GM12878 (cell line): ENCODE data around the gene POU3F4. TPM values are rescaled to one million over a fixed set of nuclear protein-coding genes. Genes with fewer than 3 reads are reported as not detected.

Experiments
- ATAC-seq: fragments of 200-7000 bp; cut with Tn5 transposase; 3 replicates; pipeline ENCODE4 v1.9.1; 2020; ENCODE audit warnings: mild to moderate bottlenecking, moderate library complexity
- BruUV-seq: library from RNA; stranded (reverse); fragments of 400-500 nt; replicated peaks from 2 replicates; lab custom pipeline; 2021; lab: Mats Ljungman, UMichigan
- CTCF ChIA-PET: fragments of 300-600 bp; sonication (Branson Sonifier 250); formaldehyde crosslinking; extraction: SDS; loops from one replicate; lab custom pipeline; 2021; ENCODE audit warnings: inconsistent platforms; lab: Yijun Ruan, JAX
- POLR2A ChIA-PET: fragments of 350-600 bp; formaldehyde crosslinking; extraction: SDS; loops from one replicate; lab custom pipeline; 2021; ENCODE audit warnings: inconsistent platforms; lab: Charles Lee
- RAD21 ChIA-PET: fragments of 300-600 bp; sonication (Branson Sonifier 250); formaldehyde crosslinking; loops from one replicate; lab custom pipeline; 2023; ENCODE audit warnings: antibody characterized with exemption; ENCODE audit not compliant: unreplicated experiment; lab: Charles Lee
- SMC1A ChIA-PET: fragments of 300-600 bp; sonication (Branson Sonifier 250); formaldehyde crosslinking; loops from one replicate; lab custom pipeline; 2023; ENCODE audit not compliant: unreplicated experiment, uncharacterized antibody; lab: Charles Lee
- DNase-seq: peaks from one replicate; pipeline ENCODE4 v3.0.0-alpha.2; 2011; ENCODE audit warnings: low read depth, low spot score
- FAIRE-seq: peaks from 3 replicates; lab custom pipeline; 2011; peaks lifted over from hg19 to GRCh38; lab: Jason Lieb, UNC
- H2AFZ ChIP-seq: 2 replicates; pipeline ENCODE4 v1.6.0; 2011; ENCODE audit warnings: low read depth, low read length, control low read depth; ENCODE audit not compliant: control insufficient read depth
- H3K27ac ChIP-seq: 2 replicates; pipeline ENCODE4 v1.5.1; 2011; ENCODE audit warnings: control low read depth; ENCODE audit not compliant: control insufficient read depth, insufficient read depth
- H3K27me3 ChIP-seq, 2 experiments: replicated peaks in 1 of 2; 2 replicates each; pipeline versions ENCODE4 v1.6.0 to v1.6.1; 2011; ENCODE audit warnings: low read length in 1 of 2; ENCODE audit not compliant: control insufficient read depth in 2 of 2, insufficient read depth in 2 of 2
- H3K36me3 ChIP-seq, 2 experiments: 2 replicates each; pipeline ENCODE4 v1.5.1; 2011; ENCODE audit warnings: low read length in 1 of 2; ENCODE audit not compliant: control insufficient read depth in 2 of 2, insufficient read depth in 2 of 2
- H3K4me1 ChIP-seq: 2 replicates; pipeline ENCODE4 v1.6.1; 2011; ENCODE audit warnings: mild to moderate bottlenecking, low read length, moderate library complexity, mixed read lengths; ENCODE audit not compliant: control insufficient read depth, insufficient read depth
- H3K4me2 ChIP-seq: 2 replicates; pipeline ENCODE4 v1.6.0; 2011; ENCODE audit warnings: control low read depth; ENCODE audit not compliant: control insufficient read depth, insufficient read depth
- H3K4me3 ChIP-seq: fragments of 200-600 bp; sonication (generic); 2 replicates; pipeline ENCODE4 v1.5.1; 2016
- H3K79me2 ChIP-seq: 2 replicates; pipeline ENCODE4 v1.6.0; 2011; ENCODE audit warnings: low read length; ENCODE audit not compliant: control insufficient read depth, insufficient read depth
- H3K9ac ChIP-seq: 2 replicates; pipeline ENCODE4 v1.8.0; 2011; ENCODE audit warnings: low read length, control low read depth, mixed read lengths; ENCODE audit not compliant: control insufficient read depth, insufficient read depth
- H3K9me3 ChIP-seq: replicated peaks from 3 replicates; pipeline ENCODE4 v1.5.1; 2011; ENCODE audit warnings: mild to moderate bottlenecking, low read length; ENCODE audit not compliant: control insufficient read depth, insufficient read depth
- H4K20me1 ChIP-seq: 2 replicates; pipeline ENCODE4 v1.6.0; 2011; ENCODE audit not compliant: control insufficient read depth, insufficient read depth
- E4F1 ChIP-seq: fragments of 450-650 bp; IDR thresholded peaks from 2 replicates; pipeline ENCODE4 v1.6.1; 2018; ENCODE audit warnings: borderline replicate concordance, mild to moderate bottlenecking; ENCODE audit not compliant: partially characterized antibody
- HCFC1 ChIP-seq: fragments of 150-350 bp; IDR thresholded peaks from 2 replicates; pipeline ENCODE4 v1.6.1; 2014; ENCODE audit warnings: low read length
- IKZF1 ChIP-seq: fragments of 450-650 bp; conservative IDR thresholded peaks from 2 replicates; pipeline ENCODE4 v1.6.1; 2017; ENCODE audit warnings: antibody characterized with exemption, mild to moderate bottlenecking
- NBN ChIP-seq: fragments of 450-650 bp; IDR thresholded peaks from 2 replicates; pipeline ENCODE4 v1.6.1; 2016
- NR2F1 ChIP-seq: fragments of 450-650 bp; conservative IDR thresholded peaks from 2 replicates; pipeline ENCODE4 v1.6.1; 2017; ENCODE audit warnings: mild to moderate bottlenecking
- POLR2AphosphoS5 ChIP-seq: IDR thresholded peaks from 2 replicates; pipeline ENCODE4 v1.6.1; 2011; ENCODE audit warnings: mild to moderate bottlenecking, low read length, inconsistent platforms
- SIX5 ChIP-seq: IDR thresholded peaks from 2 replicates; pipeline ENCODE4 v1.6.1; 2011; ENCODE audit warnings: mild to moderate bottlenecking, low read depth, low read length, moderate library complexity; ENCODE audit not compliant: severe bottlenecking
- ZBTB11 ChIP-seq: fragments of 450-650 bp; formaldehyde crosslinking; IDR thresholded peaks from 2 replicates; pipeline ENCODE4 v1.5.0; 2022; ENCODE audit warnings: mild to moderate bottlenecking, missing genetic modification characterization
- WGBS: methylation state at CpG from one replicate; pipeline ENCODE4 v1.1.6; 2016; ENCODE audit warnings: low lambda C conversion rate; ENCODE audit not compliant: insufficient replicate concordance, insufficient coverage; ENCODE audit errors: missing lambda C conversion rate; 5-methylcytosine and 5-hydroxymethylcytosine counted together
- in situ Hi-C: fragments of 300-500 bp; cut with MboI; formaldehyde crosslinking; loops from 9 replicates; pipeline ENCODE4 v1.14.3; 2018; ENCODE audit warnings: mixed read lengths
- intact Hi-C: fragments of 100-400 bp; cut with micrococcal nuclease; formaldehyde crosslinking; loops from one replicate; pipeline ENCODE4 v1.14.2; 2022; ENCODE audit not compliant: unreplicated experiment
- polyA plus RNA-seq, 11 experiments: library from polyadenylated mRNA; depleted of rRNA in 4 of 11; unstranded in 6 of 11; stranded (reverse) in 5 of 11; fragments of >200 nt; fragmentation: Nextera tagmentation in 4 of 11; fragmentation: Illumina TruSeq in 1 of 11; extraction: Ambion mirVana in 4 of 11; extraction: Trizol in 1 of 11; gene quantifications; 1 replicate in 1 of 11; 2 replicates in 10 of 11; pipeline versions ENCODE4 v1.2.1 to v1.2.3, GENCODE V29; 2011 to 2016; ENCODE audit warnings: inconsistent platforms in 2 of 11, missing spikeins in 2 of 11, low read depth in 1 of 11
- total RNA-seq, 4 experiments: library from RNA; depleted of rRNA in 3 of 4; stranded (reverse); fragments of >200 nt in 3 of 4; fragmentation: Illumina TruSeq in 1 of 4; extraction: Trizol in 1 of 4; gene quantifications; 2 replicates each; pipeline versions ENCODE4 v1.2.1 to v1.2.3, GENCODE V29; 2013 to 2021

Gene POU3F4
- total and polyA plus RNA-seq, 10 of the 15 experiments (the other 5 are each of a cell fraction or from before 2014, with no cell fraction given), result 0.01 TPM; not detected in 9

GRCh38 chrX:83504721-83505479, 3.2 kb upstream of the POU3F4 start:
- H4K20me1 ChIP-seq, result no peaks in the 10 kb centered on the region
- H3K4me3 ChIP-seq, result no peak overlapping the region
- TF ChIP-seq IKZF1 (no peak), E4F1 (no peak), POLR2AphosphoS5 (no peak), NBN (no peak), ZBTB11 (CRISPR knock-in tag) (no peak), NR2F1 (no peak), HCFC1 (no peak), SIX5 (no peak)
- TF ChIP-seq, all 136 proteins: peak for 0
- Histone ChIP-seq H3K27ac (no peak overlapping the region), H3K9me3 (no peaks in the 10 kb centered on the region; the same call in 2 of the 3 replicates), H3K9ac (no peak overlapping the region), H3K79me2 (no peaks in the 10 kb centered on the region), H3K4me2 (no peak overlapping the region), H2AFZ (no peak overlapping the region), H3K36me3 (no peaks in the 10 kb centered on the region), H3K4me1 (no peaks in the 10 kb centered on the region), H3K27me3 (no peaks in the 10 kb centered on the region)
- intact Hi-C loops, result no loop called here
- ChIA-PET POLR2A (no interaction called here), SMC1A (interaction anchor here (1.6 kb wide), 1 partner anchor 20 kb away, joined by 5 read pairs; no protein-coding TSS in a partner anchor), CTCF (no interaction called here), RAD21 (no interaction called here)
- ATAC-seq (no peak), DNase-seq (no peak), FAIRE-seq (no peak)
- WGBS, result 8% methylated on average over 11 of the region's 11 CpGs
- BruUV-seq, result no TSS peak
- in situ Hi-C loops, result no loop called here
